ENCODE measurements around the gene MFSD12.

Gene MFSD12

DNA sequence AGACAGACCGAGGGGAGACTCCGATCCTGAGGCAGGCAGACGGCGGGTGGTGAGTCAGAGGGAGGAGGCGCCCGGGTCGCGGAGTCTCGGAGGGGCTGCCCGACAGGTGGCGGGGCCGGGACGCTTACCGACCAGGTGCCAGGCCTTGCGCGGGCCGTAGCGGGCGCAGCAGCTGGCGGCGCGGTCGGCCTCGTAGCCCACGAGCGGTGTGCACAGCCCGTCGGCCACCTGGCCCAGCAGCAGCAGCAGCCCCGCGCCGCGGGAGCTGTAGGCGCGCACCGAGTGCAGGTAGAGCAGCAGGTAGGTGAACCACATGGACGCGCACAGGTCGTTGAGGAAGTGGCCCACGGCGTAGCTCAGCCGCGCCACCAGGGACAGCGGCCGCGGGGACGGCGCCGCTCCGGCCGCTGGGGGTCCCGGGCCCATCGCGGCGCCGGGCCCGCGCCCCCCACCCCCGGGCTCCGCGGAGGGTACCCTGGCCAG is 367 bp downstream of the MFSD12 start:
- peak in 2 of 3 experiments; percentile 28 to 42 for DNase-seq (ENCODE audit: low read depth in 2 of 3, low spot score in 2 of 3)

DNA sequence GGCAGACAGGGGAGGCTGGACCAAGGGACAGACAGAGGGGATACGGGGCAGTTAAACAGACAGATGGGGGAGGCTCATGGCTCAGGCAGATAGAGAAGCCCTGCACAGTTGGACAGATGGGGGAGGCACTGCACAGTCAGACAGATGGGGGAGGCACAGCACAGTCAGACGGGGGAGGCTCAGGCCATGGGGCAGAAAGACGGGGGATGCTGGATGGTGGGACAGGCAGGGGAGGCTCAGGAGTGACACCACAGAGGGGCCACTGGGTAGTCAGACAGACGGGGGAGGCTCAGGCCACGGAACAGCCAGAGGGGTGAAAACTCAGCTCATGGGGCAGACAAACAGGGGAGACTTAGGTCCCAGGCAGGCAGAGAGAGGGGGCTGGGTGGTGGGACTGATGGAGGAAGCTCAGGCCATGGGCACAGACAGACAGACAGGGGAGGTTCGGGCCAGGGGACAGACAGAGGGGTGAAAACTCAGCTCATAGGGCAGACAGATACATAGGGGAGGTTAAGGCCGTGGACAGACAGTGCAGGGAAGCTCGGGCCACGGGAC is 886 bp downstream of the MFSD12 start:
- DNase-seq (ENCODE audit: low read depth in 2 of 3, low spot score in 2 of 3): no peak

DNA sequence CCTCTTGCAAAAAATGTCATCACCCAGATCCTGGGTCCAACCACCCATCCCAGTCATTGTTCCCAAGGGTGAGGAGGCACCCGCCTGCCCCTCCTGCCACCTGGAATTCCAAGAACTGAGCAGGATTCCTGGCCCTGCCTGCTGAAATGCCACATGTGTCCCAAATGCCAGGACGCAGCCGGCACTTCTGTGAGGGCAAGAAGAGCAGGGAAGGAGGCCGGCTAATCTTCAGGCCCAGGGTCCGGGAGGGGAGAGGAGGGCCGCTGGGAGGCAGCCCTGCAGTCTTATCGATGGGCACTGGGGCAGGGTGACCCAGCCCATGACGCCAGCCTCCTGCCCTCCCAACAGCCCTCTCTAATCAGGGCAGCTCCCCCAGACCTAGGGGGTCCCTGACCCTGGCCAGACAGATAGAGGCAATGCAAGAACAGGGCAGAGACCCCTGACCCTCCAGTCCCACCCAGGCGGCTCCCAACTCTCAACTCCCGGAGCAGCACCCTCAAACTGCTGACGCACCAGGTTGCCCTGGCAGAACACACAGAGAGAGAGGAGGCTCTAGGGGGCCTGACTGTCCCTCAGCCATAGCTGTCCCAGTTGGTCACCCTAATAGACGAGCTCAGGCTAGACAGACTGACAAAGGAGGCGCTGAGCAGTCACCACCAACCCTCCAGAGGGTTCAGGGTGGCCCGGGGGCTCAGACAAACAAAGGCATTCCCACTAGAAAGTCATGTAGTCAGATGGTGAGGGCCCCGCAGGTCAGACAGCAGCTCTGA is 1.5 kb downstream of the MFSD12 start:
- DNase-seq (ENCODE audit: low read depth in 2 of 3, low spot score in 2 of 3): no peak

DNA sequence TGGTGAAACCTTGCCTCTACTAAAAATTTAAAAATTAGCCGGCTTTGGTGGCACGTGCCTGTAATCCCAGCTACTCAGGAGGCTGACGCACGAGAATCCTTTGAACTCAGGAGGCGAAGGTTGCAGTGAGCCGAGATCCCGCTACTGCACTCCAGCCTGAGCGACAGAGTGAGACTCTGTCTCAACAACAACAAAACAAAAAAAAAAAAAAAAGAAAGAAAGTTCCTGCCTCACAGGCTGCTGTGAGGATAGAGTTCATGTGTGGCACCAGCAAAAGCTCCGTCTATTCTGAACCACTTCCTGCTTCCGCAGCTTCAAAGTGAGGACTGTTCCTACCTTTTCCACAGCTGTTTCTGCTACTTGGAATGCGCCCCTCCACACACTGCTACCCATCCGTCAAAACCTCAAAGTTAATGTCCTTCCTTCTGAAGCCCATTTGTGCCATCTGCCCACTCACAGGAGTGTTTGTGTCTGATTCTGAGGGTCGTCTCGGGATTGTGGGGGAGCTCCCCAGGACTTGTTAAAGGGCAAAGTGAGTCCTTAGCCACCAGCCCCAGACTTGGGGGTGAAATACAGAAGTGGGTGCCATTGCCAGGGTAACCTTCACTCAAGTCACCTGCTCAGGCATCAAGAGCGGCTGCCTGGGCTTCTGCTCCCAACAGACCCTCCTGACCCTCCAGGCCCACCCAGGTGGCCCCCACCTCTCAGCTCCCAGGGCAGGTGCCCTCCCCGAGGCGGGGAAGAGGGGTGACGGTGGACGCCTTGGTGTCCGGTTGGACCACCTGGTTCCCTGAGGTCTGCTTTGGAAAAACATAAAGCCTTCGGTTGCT is 2.9 kb downstream of the MFSD12 start:
- DNase-seq (ENCODE audit: low read depth in 2 of 3, low spot score in 2 of 3): no peak

DNA sequence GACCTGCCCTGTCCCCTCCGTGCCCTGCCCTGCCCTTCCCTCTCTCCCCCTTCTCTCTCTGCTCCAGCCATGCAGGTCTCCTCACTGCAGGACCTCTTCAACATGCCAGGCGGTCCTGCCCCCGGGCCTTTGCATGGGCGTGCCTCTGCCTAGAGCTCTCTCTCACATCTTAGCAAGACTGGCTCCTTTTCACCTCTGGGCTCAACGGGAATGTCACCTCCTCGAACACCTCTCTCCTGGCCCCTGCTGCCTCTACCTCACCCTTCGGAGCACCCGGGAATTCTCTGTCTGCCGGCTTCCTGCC is 5.6 kb downstream of the MFSD12 start:
- DNase-seq (ENCODE audit: low read depth in 2 of 3, low spot score in 2 of 3): no peak

DNA sequence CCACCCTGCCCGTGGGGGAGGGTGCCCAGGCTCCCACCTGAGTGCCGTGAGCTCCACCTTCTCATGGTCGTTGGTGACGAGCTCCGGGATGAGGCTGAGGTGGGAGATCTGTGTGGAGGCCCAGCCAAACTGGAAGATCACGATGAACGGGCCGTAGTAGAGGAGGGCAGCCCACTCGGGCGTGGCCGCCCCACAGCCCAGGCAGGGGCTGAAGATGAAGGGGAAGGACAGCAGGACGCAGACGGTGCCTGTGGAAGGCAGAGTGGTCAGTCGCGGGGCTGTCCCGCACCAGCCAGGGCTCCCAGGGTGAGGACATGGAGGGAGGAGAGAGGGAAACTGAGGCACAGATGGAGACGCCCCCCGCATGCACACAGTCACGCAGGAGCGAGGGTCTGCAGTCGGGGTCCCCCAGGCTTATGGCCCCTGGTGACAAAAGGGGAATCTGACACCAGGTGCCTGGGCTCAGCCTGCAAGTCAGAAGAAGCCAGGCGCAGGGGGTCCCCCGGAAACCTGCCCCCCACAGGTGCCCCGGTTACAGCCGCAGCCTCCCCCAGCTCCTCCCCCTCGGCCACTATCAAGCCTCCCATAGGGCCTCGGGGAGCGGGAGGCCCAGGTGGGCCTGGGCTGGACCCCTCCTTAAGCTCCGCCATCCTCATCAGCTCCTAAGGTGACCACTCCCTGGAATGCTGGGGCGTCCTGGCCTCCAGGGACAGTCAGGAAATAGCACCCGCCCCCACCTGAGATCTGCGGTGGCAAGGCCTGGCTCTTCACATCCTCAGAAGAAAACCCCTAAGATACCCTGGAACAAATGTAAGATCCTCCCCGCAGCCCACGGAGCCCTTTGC is 6.2 kb downstream of the MFSD12 start:
- DNase-seq (ENCODE audit: low read depth in 2 of 3, low spot score in 2 of 3): no peak

DNA sequence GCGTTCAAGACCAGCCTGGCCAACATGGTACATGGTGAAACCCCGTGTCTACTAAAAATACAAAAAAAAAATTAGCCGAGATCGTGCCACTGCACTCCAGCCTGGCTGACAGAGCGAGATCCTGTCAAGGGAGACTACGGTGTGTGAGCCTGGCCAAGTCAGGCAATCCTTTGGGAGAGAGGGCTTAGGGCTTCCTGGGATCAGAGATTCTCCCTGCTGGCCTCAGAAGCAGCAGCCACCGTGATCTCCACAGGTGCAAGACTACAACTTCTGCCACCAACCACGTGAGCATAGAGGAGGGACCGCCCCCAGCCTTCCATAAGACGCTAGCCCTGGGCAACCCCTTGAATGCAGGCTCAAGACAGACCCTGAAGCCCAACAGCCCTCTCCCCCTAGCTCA is 7.6 kb downstream of the MFSD12 start:
- no peak for DNase-seq (ENCODE audit: low read depth in 2 of 3, low spot score in 2 of 3)

DNA sequence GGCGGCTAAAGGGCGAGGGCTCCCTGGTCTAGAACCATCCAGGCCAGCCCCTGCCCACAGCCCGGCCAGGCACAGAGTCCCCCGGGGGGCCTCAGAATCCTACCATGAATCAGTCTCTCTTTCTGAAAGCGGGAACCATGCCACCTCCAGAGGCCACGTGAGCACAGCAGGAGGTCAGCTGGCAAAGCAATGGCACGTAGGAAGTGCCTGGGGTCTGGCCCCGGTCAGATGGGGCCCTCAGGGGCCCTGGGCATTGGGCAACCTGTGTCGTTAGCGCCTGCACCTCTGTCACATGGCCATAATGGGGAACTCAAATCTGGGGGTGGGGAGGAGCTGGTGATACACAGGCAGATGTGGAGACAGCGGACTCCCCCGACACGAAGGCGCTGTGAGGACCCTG is 8.8 kb downstream of the MFSD12 start:
- no peak for DNase-seq (ENCODE audit: low read depth in 2 of 3, low spot score in 2 of 3)

DNA sequence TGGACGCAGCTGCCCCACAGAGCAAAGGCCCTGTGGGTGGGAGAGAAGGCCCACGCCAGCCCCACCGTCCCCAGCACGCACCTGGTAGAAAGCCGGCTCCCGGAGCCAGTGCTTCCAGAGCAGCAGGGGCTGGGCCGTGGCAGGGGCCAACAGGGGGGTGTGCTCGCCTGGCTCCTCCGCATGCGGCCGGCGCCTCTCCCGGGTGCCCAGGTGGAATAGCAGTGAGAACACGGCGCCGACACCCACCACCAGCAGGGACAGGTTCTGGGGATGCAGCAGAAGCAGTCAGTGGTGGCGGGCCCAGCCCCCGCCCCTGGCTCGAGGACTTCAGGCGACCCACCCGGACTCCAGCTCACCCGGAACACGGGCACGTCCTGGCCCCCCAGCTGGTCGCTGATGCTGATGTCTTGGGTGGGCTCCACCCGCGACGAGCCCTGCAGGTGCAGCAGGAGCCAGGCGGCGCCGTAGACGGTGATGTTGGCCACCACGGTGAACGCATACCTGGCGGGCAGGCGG is 9.6 kb downstream of the MFSD12 start:
- DNase-seq (ENCODE audit: low read depth in 2 of 3, low spot score in 2 of 3): no peak

DNA sequence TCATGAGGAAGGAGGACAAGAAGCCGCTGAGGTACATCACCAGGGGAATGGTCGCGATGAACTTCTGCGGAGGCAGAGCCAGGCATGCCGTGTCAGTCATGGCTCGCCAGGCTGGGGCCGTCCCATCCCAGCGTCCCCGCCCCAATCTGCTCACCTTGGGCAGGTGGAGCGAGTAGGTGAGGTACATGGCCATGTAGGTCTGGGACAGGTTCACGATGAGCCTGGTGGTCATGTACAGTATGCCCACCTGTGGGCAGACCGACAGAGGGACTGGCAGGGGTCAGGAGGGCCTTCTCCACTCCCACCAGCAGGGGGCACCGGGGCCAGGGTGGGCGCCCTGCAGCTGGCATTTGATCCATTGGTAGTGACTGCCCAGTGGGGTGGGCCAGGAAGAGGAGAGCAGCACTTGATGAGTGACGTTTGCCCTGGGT is 10.1 kb downstream of the MFSD12 start:
- DNase-seq (ENCODE audit: low read depth in 2 of 3, low spot score in 2 of 3): no peak

DNA sequence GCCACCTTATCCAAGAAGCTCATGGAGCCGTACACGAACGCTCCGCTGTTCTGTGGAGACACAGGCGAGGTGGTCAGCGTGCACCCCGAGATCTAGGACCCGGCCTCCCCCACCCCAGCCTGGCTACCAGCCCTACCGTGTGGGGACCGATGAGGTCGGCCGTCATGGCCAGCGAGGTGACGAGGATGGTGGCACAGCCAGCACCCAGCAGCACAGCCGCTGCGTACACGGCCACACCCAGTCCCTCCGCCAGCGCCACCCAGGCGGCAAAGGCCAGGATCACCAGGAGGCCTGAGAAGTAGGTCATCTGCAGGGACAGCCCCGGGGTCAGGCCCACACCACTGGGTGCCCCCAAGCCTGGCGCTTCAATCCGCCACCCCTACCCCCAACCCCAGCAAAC is 11.3 kb downstream of the MFSD12 start:
- no peak for DNase-seq (ENCODE audit: low read depth in 2 of 3, low spot score in 2 of 3)

DNA sequence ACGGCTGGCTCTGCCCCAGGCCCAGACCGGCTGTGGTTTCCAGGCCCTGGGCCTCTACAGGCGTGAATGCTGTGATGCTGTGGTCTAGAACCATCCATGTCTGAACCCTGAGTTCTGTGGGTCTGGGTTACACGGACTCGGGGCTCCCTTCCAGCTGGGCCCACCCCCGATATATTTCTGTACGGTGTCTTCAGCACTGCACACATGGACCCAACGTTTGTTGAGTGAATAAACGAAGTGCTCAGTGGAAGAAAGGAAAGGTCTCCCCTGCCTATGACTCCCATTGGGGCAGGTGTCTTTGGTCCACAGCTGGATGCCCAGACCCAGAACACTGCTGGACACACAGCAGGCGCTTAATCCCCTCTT is 11.7 kb downstream of the MFSD12 start:
- DNase-seq (ENCODE audit: low read depth in 2 of 3, low spot score in 2 of 3): no peak

DNA sequence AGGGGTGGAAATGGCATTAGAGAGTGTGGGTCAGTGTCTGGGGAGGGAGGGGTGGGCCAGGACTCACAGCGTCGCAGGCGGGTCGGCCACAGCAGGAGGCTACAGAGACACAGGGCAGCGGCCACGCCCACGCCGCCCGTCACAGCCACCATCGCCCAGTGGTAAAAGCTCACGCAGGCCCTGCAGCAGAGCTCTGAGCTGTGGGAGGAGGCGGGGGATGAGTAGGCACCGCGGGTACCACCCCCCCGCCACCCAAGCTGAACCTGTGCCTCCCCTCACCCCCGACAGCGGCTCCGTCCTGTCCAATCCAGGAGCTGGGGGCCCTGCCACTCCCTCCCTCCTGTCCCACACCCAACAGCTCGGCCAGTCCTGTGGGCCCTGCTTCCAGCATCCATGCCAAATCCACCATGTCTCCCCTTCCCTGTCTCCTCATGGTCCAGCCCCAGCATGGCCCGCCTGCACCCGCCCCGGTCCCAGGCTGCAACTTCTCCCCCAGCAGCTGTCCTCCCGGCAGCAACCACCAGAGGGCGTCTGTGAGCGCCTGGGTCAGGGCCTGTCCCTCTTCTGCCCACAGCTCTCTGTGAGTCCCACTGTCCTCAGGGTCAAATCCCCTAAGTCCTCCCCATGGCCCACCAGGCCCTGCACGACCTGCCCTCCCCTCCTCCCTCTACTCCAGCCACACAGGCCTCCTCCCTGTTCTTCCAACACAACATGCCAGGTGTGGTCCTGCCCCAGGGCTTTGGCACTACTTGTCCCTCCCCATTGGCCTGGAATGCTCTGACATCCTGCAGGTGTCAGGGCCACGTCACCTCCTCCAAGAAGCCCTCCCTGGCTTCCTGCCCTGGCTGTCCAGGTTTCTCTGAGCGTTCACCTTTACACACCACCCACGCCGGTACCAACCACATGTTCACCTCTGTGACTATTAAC is 12.4 kb downstream of the MFSD12 start:
- peak; percentile 52 to 96 (median 90) for DNase-seq (ENCODE audit: low read depth in 2 of 3, low spot score in 2 of 3)

DNA sequence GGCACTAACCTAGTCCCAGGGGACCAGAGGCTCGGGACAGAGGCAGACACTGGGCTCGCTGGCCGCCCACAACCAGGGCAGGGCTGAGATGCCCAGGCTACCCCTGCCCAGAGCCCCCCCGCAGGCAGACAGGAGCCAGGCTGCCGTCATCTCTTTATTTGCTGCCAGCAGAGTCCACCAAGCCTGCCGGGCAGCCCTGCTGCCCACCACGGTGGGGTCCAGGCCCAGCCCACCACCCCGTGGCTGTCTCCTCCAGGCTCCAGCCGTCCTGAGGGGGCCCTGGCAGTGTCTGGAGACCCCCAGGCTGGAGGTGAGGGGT is 13.4 kb downstream of the MFSD12 start:
- no peak for DNase-seq (ENCODE audit: low read depth in 2 of 3, low spot score in 2 of 3)

DNA sequence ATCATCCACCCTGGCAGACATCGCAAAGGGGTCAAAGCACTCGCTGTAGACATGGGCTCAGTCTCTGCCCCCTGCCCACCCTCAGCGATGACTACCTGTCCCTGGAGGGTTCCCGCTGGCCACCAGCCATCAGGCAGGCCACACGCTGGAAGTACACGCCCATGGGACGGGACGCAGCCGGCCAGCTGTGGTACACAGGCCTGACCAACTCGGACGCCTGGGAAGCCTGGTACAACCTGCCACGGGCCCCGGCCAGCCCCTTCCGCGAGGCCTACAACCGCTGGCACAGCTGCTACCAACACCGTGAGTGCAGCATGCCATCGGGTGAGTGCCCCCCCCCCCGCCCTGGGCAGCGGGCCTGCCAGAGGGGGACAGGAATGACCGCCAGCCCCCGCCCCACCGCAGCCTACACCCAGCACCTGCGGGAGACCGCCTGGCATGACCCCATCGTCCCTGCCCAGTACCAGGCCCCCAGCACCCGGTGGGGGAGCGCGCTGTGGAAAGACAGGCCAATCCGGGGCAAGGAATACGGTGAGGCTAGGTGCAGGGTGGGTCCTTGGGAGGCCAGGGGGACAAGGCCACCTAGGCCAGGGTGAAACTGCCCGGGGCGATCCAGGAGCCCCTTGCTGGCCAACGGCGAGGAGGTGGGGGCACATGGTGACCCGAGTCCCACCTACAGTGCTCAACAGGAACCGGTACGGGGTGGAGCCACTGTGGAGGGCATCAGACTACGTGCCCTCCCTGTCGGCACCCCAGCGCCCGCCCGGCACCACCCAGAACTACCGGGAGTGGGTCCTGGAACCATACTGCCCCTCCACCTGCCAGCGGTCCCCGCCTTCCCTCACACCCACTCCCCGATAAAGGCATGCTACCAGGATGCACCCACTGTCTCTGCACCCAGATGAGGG is 14.0 kb downstream of the MFSD12 start:
- DNase-seq (ENCODE audit: low read depth in 2 of 3, low spot score in 2 of 3): no peak

DNA sequence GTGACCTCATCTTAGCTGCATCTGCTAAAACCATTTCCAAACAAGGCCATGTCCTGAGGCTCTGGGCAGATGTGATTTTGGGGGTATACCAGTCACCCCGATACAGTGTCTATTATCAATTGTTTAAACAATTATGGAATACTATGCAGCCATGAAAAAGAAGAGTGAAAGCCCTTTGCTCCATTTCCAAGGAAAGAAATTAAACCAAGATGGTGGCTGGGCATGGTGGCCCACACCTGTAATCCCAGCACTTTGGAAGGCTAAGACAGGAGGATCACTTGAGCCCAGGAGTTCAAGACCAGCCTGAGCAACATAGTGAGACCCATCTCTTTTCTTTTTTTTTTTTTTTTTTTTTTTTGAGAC is 17.6 kb downstream of the MFSD12 start:
- no peak for DNase-seq (ENCODE audit: low read depth in 2 of 3, low spot score in 2 of 3)

DNA sequence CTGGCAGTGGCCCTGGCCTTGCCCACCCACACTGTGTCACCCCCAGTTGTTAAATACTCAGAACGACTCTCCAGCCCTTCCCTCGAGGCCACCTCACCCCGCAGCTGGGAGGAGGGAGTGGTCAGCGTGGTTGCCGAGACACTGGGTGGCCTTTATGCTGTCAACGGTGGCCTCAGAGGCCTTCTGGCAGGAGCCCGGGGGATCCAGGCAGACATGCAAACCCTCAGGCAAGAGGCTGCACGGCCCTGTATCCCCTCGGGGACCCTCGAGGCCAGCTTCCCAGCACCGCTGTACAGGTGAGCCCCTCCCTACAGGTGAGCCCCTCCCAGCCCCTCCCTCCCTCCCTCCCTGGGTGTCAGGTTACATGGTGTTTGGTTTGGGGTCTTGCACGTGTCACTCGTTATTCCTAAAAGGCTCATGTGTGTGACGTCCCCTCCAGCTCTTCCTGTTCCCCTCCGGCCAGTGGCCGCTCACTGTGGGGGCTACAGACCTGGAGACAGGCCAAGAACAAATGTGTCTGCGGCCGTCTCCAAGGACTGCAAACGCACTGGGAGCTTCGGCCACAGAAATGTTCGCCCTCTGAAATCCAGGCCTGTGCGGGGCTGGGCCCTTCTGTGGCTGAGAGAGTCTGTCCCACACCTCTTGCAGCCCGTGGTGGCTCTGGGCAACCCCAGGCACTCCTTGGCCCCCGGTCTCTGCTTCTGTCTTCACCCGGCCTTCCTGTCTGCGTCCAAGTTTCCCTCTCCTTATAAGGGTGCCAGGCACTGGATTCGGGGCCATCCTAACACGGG is 18.2 kb downstream of the MFSD12 start, which contains the start of gene TEKTIP1:
Gene TEKTIP1, plus strand, starts transcription at position 210 of the 791 bp plus-strand sequence. Its CDS starts 4 bp downstream, at position 214.
- DNase-seq (ENCODE audit: low read depth in 2 of 3, low spot score in 2 of 3): no peak

DNA sequence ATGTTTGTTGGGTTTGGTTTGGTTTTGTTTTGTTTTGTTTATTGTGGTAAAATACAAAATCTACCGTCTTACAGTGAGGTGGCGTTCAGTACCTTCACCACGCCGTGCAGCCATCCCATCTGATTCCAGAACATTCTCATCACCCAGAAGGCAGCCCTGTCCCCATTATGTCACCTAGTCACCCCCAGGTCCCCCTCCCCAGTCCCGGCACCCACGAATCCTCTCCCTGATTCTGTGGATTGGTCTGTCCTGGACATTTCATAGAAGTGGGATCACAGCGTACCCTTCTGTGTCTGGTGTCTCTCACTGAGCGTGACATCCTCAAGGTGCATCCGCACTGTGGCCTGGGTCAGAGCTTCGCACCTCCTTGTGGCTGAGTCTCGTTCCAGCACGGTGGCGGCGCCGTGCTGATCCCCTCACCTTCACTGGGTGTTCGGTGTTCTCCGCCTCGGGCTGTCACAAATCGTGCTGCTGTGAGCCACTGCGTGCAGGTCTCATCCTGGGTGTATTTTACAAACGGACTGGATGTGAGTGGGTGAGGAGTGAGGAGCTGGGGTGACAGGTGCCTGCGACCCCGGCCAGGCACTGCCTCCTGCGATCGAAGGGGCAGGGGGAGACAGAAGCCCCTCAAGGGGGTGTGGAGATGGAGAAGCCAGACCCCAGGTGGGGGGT is 19.0 kb downstream of the MFSD12 start:
- no peak for DNase-seq (ENCODE audit: low read depth in 2 of 3, low spot score in 2 of 3)

Measured in activated CD8-positive, alpha-beta memory T cell treated with anti-CD3 and anti-CD28 coated beads for 48 hours (primary cell).